Omental fat pad (tissue), 4 donors: ENCODE measurements around the gene ID3. TPM values are rescaled to one million over a fixed set of nuclear protein-coding genes. Genes with fewer than 3 reads are reported as not detected.

Source experiments
- ATAC-seq: fragments of 150-250 bp; one replicate; pipeline ENCODE4 v1.9.1; 2016; ENCODE audit warnings: mild to moderate bottlenecking, moderate library complexity; ENCODE audit not compliant: low FRiP score
- DNase-seq: peaks from one replicate; pipeline ENCODE4 v3.0.0-alpha.2; 2019; ENCODE audit warnings: low spot score
- CTCF ChIP-seq, 3 donors: fragments of 450-650 bp; IDR thresholded peaks; one replicate each; pipeline ENCODE4 v1.5.1; 2016 to 2017; ENCODE audit warnings: antibody characterized with exemption in 3 of 3, mild to moderate bottlenecking in 3 of 3, moderate library complexity in 2 of 3
- total RNA-seq, 4 donors: library from RNA; depleted of rRNA; stranded (reverse); fragments of >200 nt; gene quantifications; one replicate each; pipeline ENCODE4 v1.1.0, GENCODE V29; 2016

ID3 gene
- total RNA-seq, 4 donors from 2014 or later: 134 to 322 (median 179) TPM

GRCh38 chr1:23576338-23577055 lies 17.2 kb upstream of the ID3 start:
- TF ChIP-seq CTCF (IDR thresholded peaks at IDR 0.05): no peak
- peak; percentile 22 for ATAC-seq
- DNase-seq: no peak

- no peak for ATAC-seq
- TF ChIP-seq CTCF (IDR thresholded peaks at IDR 0.05): no peak
- no peak for DNase-seq
Observed at GRCh38 chr1:23575226-23575810, 16.0 kb upstream of the ID3 start.

- no peak for ATAC-seq
- no peak for DNase-seq
- no peak for TF ChIP-seq CTCF (IDR thresholded peaks at IDR 0.05)
Observed at GRCh38 chr1:23574265-23574754, 15.0 kb upstream of the ID3 start.

DNA sequence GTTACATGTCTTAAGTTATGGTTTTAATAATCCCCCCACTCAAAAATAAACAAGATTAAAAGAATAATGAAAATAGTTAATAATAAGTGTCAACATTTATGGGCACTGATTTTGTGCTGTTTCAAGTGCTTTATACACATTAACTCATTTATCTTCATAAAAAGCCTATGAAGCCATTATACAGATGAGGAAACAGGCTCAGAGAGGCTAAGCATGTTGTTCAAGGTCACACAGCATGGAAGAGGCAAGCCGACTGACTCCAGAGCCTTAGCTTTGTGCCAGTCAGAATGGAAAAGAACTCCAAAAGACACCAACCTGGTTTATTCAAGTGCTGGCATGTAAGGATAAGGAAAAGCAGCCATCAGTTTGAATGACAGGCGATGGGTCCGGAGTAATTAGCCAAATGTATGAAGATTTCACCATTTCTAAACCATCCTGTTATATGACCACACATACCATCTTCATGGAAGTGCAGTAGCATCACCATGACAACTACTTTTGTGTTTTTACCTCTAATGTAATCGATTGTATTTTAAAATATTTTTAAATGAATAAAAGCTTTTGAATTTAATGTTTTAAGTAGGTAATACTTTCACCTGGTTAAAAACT lies 14.4 kb upstream of the ID3 start:
- no peak for ATAC-seq
- TF ChIP-seq CTCF (IDR thresholded peaks at IDR 0.05): no peak
- DNase-seq: no peak

GRCh38 chr1:23571465-23571864 lies 12.2 kb upstream of the ID3 start:
- ATAC-seq: no peak
- DNase-seq: no peak
- TF ChIP-seq CTCF (IDR thresholded peaks at IDR 0.05): no peak

DNA sequence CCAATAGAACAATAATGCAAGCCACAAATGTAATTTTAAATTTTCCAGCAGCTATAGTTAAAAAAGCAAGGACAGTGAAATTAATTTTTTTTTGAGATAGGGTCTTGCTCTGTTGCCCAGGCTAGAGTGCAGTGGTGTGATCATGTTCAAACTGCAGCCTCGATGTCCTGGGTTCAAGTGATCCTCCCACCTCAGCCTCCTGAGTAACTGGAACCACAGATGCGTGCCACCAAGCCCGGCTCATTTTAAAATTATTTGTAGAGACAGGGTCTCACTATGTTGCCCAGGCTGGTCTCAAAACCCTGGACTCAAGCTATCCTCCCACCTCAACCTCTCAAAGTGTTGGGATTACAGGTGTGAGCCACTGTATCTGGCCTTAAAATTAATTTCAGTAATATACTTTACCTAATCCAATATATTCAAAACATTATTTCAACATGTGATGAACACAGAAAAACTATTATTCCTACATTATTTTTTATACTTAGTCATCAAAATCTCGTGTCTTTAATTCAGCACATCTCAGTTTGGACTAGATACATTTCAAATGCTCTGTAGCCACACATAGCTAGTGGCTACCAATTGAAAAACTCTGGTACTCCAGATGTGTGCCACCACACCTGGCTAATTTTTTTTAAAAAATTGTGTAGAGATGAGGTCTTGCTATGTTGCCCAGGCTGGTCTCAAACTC lies 10.8 kb upstream of the ID3 start:
- DNase-seq (no peak), ATAC-seq (no peak)
- TF ChIP-seq CTCF (IDR thresholded peaks at IDR 0.05): no peak
